ENCODE results near the gene OSBPL7.
A peak's percentile ranks its signal among the peaks of the same experiment; 100 is the strongest.
"Not testable (repeated sequence)": the region's sequence is repeated elsewhere in the genome, so short reads cannot be mapped to it uniquely, and the experiment has no call there.

Gene OSBPL7

DNA sequence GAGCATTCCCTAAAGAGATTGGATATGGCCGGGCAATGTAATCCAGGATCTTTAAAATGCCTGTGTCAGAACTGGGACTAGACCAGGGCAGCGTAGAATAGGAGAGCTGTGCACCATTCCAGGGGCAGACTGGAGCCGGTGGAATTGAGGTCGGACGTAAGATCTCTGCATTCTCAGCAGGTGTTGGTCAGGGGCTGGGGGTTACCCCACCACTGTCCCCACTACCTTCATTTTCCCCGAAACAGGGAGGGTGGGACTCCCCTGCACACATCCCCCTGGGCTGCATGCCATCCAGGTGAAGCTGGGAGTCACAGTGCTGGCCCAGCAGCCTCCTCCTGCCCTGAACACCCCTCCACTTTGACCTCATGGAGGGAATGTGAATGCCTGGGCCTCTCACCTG lies 17.8 kb downstream of the OSBPL7 start:
- no peak for DNase-seq

- no peak for DNase-seq
These were observed 18.4 kb downstream of the OSBPL7 start for GRCh38 chr17:47803201-47803600.

- peak; percentile 73 for DNase-seq
These were observed 19.1 kb downstream of the OSBPL7 start for GRCh38 chr17:47802341-47803022.

GRCh38 chr17:47801906-47802305 lies 19.7 kb downstream of the OSBPL7 start:
- no peak for DNase-seq

DNA sequence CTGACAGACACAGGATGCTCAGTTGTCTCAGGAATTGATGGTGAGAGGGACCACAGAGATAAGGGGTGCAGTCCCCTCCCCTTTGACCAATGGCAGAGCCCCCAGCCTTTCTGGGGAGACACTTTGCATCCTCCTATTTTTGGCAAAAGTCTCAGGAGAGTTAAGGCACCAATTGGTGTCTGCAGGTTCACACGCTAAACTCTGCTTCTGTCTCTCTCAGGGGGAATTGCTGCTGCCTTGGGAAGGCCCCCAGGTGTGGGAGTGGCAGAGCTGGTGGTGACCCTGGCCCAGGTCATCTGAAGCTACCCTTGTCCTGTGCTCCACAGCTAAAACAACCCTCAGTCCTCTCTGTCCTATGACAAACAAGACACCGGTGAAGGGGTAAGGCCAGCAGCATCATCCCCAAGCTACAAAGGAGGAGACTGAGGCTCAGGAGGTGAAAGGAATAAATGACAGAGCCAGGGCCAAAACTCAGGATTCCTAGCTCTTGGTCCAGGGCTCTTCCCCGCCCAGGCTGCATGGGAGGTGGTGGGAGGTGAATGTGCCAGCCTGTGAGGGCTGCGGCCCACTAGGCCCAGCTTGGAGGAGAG lies 20.3 kb downstream of the OSBPL7 start:
- DNase-seq = no peak

GRCh38 chr17:47800686-47801085 lies 20.9 kb downstream of the OSBPL7 start:
- no peak for DNase-seq

GRCh38 chr17:47797797-47798196 lies 23.8 kb downstream of the OSBPL7 start:
- DNase-seq = no peak

DNA sequence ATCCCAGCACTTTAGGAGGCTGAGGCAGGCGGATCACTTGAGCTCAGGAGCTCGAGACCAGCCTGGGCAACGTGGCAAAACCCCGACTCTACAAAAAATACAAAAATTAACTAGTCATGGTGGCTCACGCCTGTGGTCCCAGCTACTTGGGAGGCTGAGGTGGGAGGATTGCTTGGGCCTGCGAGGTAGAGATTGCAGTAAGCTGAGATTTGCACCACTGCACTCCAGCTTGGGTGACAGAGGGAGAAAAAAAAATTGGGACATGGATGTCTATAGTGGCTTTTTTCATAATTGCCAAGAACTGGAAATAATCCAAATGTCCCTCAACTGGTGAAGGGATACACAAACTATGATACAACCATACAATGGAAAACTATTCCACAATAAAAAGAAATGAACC lies 28.6 kb downstream of the OSBPL7 start:
- peak; percentile 16 for DNase-seq

GRCh38 chr17:47792457-47792856 lies 29.1 kb downstream of the OSBPL7 start:
- DNase-seq = no peak

GRCh38 chr17:47791025-47791424 lies 30.6 kb downstream of the OSBPL7 start:
- peak; percentile 22 for DNase-seq

GRCh38 chr17:47789611-47790561 lies 31.7 kb downstream of the OSBPL7 start:
- DNase-seq = peak; percentile 77

DNA sequence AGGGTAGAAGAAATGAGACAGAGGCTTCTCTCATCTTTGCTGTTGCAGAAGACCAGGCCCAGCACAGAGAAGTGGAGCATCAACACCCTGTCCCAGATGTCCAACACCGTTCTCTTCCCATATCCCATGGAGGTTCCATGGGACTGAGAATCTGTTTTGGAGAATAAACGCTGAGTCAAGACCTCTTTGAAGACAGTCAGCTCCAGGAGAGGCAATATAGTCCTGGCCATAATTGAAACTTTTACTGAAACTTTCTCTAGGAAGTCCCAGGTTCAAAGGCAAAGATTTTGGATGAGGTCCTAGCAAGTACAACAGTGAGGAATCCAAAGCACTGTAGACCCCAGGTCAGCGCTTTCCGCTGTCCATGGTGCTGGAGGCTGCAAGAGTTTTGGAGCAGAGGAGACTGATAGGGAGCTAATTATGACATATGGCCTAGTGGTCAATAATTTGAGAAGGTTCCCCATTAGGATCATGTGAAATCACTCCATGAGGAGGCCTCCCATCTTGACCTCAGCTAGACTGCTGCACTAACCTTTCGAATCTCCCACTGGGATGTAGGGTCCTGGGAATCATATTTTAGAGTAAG lies 36.0 kb downstream of the OSBPL7 start:
- peak; percentile 64 for DNase-seq

- DNase-seq = no peak
These were observed 40.2 kb downstream of the OSBPL7 start for GRCh38 chr17:47781397-47781796.

- no peak for DNase-seq
These were observed 43.4 kb downstream of the OSBPL7 start for GRCh38 chr17:47778184-47778635.

DNA sequence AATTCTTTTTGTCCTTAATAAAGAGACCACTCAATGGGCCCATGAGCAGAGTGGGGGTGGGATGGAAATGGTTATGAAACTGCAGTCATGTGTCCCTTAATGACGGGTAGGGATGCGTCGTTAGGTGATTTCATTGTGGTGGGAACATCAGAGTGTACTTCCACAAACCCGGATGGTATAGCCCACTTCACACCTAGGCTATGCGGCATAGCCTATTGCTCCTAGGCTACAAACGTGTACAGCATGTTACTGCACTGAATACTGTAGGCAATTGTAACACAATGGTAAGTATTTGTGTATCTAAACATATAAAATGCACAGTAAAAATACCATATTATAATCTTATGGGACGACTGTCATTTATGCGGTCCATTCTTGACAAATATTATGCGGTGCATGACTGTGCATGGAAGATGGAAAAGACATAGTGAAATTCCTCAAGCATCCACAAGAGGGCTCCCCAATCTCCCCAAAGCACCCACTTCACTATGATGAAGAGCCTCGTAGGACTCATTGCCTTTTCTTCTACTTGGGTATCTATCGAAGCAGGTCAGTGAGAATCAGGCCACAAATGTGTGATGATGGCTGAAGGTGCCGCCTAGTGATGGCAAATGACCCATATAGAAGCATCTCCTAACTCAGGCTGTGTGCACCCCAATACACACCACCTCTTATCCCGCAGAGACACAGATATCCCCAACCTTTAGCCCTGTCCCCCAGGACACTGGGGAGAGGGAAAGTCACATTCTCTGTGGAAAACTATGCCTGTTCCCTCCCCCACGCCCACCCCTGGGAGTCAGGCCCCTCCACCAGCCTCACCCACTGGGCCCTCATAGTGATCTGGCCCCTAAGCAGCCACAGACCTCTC lies 45.0 kb downstream of the OSBPL7 start:
- peak; percentile 38 for DNase-seq

GRCh38 chr17:47774987-47775580 lies 46.5 kb downstream of the OSBPL7 start:
- no peak for DNase-seq

GRCh38 chr17:47774331-47774730 lies 47.3 kb downstream of the OSBPL7 start:
- no peak for DNase-seq

DNA sequence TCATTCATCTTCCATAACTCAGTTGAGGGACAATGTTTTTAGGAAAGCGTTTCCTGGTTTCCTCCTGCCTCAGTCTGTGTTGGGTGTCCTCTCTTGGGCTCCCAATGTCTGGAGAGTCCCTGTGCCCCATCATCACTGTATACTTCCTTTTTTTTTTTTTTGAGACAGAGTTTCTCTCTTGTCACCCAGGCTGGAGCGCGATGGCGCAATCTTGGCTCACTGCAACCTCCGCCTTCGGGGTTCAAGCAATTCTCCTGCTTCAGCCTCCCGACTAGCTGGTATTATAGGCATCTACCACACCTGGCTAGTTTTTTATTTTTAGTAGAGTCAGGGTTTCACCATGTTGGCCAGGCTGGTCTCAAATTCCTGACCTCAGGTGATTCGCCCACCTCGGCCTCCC lies 47.9 kb downstream of the OSBPL7 start:
- DNase-seq = not testable (repeated sequence)

DNA sequence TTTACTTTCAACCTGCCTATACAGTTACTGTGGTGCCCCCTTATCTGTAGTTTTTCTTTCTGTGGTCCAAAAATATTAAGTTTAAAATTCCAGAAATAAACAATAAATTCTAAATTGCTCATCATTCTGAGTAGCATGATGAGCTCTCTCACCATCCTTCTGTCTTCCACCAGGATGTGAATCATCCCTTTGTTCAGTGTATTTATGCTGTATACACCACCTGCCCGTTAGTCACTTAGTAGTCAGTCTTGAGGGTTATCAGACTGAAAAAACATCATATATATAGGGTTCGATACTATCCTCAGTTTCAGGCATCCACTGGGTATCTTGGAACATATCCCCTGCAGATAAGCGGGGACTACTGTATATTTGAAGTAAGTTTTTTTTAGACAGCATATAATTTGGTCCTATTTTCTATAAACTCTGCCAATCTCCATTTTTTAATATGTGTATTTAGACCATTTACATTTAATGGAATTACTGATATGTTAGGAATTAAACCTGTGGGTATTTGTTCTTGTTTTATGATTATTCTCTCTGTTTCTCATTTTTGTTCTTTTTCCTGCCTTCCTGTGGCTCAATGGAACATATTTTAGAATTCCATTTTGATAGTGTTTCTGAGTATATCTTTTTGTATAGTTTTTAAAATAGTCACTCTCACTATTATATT lies 57.5 kb downstream of the OSBPL7 start:
- no peak for DNase-seq

DNA sequence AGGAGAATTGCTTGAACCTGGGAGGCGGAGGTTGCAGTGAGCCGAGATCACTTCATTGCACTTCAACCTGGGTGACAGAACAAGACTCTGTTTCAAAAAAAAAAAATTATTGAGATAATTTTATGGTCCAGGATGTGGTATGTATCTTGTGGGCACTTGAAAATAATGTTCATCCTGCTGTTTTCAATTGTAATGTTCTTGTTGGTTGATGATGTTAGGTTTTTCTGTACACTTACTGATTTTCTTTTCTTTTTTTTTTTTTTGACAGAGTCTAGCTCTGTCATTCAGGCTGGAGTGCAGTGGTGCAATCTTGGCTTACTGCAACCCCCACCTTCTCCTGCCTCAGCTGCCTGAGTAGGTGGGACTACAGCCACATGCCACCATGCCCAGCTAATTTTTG lies 58.9 kb downstream of the OSBPL7 start:
- no peak for DNase-seq
